Measurements from ENCODE around the gene PLCG1. TPM values are rescaled to one million over a fixed set of nuclear protein-coding genes. Genes with fewer than 3 reads are reported as not detected.
A peak's percentile ranks its signal among the peaks of the same experiment; 100 is the strongest.

Gene PLCG1
- total RNA-seq, 4 donors from 2014 or later = 93.0 to 357 (median 191) TPM

- no peaks in the 10 kb centered on the region for H3K4me1 ChIP-seq
- no peak for TF ChIP-seq CTCF (IDR thresholded peaks at IDR 0.05)
- TF ChIP-seq POLR2A (IDR thresholded peaks at IDR 0.05) = no peak
- no peaks in the 10 kb centered on the region for H3K36me3 ChIP-seq
- DNase-seq = peak in 1 of 3 donors; percentile 13
- H3K27ac ChIP-seq = no peak overlapping the region
- H3K9me3 ChIP-seq = no peaks in the 10 kb centered on the region
- no peak overlapping the region for H3K4me3 ChIP-seq
- H3K27me3 ChIP-seq = no peaks in the 10 kb centered on the region
Observed at GRCh38 chr20:41192575-41192974, 55.2 kb downstream of the PLCG1 start.

GRCh38 chr20:41196653-41197225 lies 59.4 kb downstream of the PLCG1 start:
- DNase-seq = no peak
- Histone ChIP-seq H3K4me1 (no peaks in the 10 kb centered on the region), H3K27ac (no peak overlapping the region), H3K4me3 (no peak overlapping the region), H3K9me3 (peaks cover 0 to 9% (median 0%) of the 10 kb centered on the region in 4 donors), H3K36me3 (peaks cover 0 to 7% (median 0%) of the 10 kb centered on the region in 3 donors), H3K27me3 (no peaks in the 10 kb centered on the region)
- TF ChIP-seq POLR2A (IDR thresholded peaks at IDR 0.05) (no peak), CTCF (IDR thresholded peaks at IDR 0.05) (no peak)

- Histone ChIP-seq H3K27ac (no peak overlapping the region), H3K4me3 (no peak overlapping the region), H3K27me3 (no peaks in the 10 kb centered on the region), H3K36me3 (peaks cover 0 to 17% (median 0%) of the 10 kb centered on the region in 3 donors), H3K4me1 (no peaks in the 10 kb centered on the region), H3K9me3 (peaks cover 0 to 9% (median 0%) of the 10 kb centered on the region in 4 donors)
- TF ChIP-seq CTCF (IDR thresholded peaks at IDR 0.05) = no peak
- TF ChIP-seq POLR2A (IDR thresholded peaks at IDR 0.05) = no peak
- DNase-seq = no peak
Observed at GRCh38 chr20:41198443-41198842, 61.1 kb downstream of the PLCG1 start.

GRCh38 chr20:41200446-41201202 lies 63.3 kb downstream of the PLCG1 start:
- no peak for TF ChIP-seq POLR2A (IDR thresholded peaks at IDR 0.05)
- no peak for TF ChIP-seq CTCF (IDR thresholded peaks at IDR 0.05)

GRCh38 chr20:41201760-41202159 lies 64.4 kb downstream of the PLCG1 start:
- Histone ChIP-seq H3K9me3 (peaks cover 0 to 9% (median 0%) of the 10 kb centered on the region in 4 donors), H3K27ac (no peak overlapping the region), H3K27me3 (no peaks in the 10 kb centered on the region), H3K4me1 (no peaks in the 10 kb centered on the region), H3K36me3 (peaks cover 0 to 31% (median 0%) of the 10 kb centered on the region in 3 donors), H3K4me3 (no peak overlapping the region)
- no peak for DNase-seq
- TF ChIP-seq CTCF (IDR thresholded peaks at IDR 0.05) = no peak
- TF ChIP-seq POLR2A (IDR thresholded peaks at IDR 0.05) = no peak

More at GRCh38 chr20:41200446-41201202, 63.3 kb downstream of the PLCG1 start:
- Histone ChIP-seq H3K4me3 (no peak overlapping the region), H3K4me1 (no peaks in the 10 kb centered on the region), H3K27me3 (no peaks in the 10 kb centered on the region), H3K36me3 (peaks cover 0 to 31% (median 0%) of the 10 kb centered on the region in 3 donors), H3K27ac (no peak overlapping the region), H3K9me3 (peaks cover 0 to 9% (median 0%) of the 10 kb centered on the region in 4 donors)
- no peak for DNase-seq
